T-helper 2 cell (primary cell): ENCODE data around the gene MKX.

Experiments used
- DNase-seq, 5 experiments: peaks; one replicate each; pipeline versions ENCODE4 v3.0.0 to v3.0.0-alpha.2; 2012 to 2022

Gene MKX

GRCh38 chr10:27646604-27647175 lies 98.9 kb downstream of the MKX start:
- DNase-seq = no peak

- DNase-seq = no peak
These were observed 99.4 kb downstream of the MKX start for GRCh38 chr10:27646194-27646593.

GRCh38 chr10:27644307-27644939 lies 101.2 kb downstream of the MKX start:
- DNase-seq = no peak

GRCh38 chr10:27643301-27643700 lies 102.3 kb downstream of the MKX start:
- DNase-seq = no peak

GRCh38 chr10:27642023-27642589 lies 103.5 kb downstream of the MKX start:
- DNase-seq = no peak

- DNase-seq = no peak
These were observed 107.4 kb downstream of the MKX start for GRCh38 chr10:27638071-27638750.

GRCh38 chr10:27637601-27638000 lies 108.0 kb downstream of the MKX start:
- DNase-seq = no peak

- no peak for DNase-seq
These were observed 108.8 kb downstream of the MKX start for GRCh38 chr10:27636816-27637215.

GRCh38 chr10:27635699-27636270 lies 109.8 kb downstream of the MKX start:
- DNase-seq = no peak

- no peak for DNase-seq
These were observed 110.3 kb downstream of the MKX start for GRCh38 chr10:27635290-27635689.

- DNase-seq = no peak
These were observed 117.0 kb downstream of the MKX start for GRCh38 chr10:27628621-27629020.

- no peak for DNase-seq
These were observed 118.7 kb downstream of the MKX start for GRCh38 chr10:27626890-27627289.

- DNase-seq = no peak
These were observed 120.0 kb downstream of the MKX start for GRCh38 chr10:27625452-27626211.

GRCh38 chr10:27624941-27625340 lies 120.7 kb downstream of the MKX start:
- DNase-seq = no peak
